SU-DHL-6 (cell line): ENCODE data around the gene VWA1.

Experiments used
- H2AFZ ChIP-seq: fragments of 200-600 bp; sonication (generic); 2 replicates; pipeline ENCODE4 v1.6.1; 2014; ENCODE audit warnings: low read depth, mild to moderate bottlenecking, moderate library complexity, mixed read lengths, antibody characterized with exemption, low read length; ENCODE audit not compliant: severe bottlenecking
- H3F3A ChIP-seq: fragments of 200-600 bp; shearing (Covaris generic); 2 replicates; pipeline ENCODE4 v1.6.0; 2016; ENCODE audit warnings: antibody characterized with exemption, mild to moderate bottlenecking; ENCODE audit not compliant: insufficient read depth
- H3K27ac ChIP-seq: fragments of 200-600 bp; sonication (generic); 2 replicates; pipeline ENCODE4 v1.5.1; 2016; ENCODE audit warnings: low read depth, mild to moderate bottlenecking, low read length, moderate library complexity, mixed read lengths
- H3K27me3 ChIP-seq: fragments of 200-600 bp; sonication (generic), shearing (Covaris generic); 2 replicates; pipeline ENCODE4 v1.6.0; 2014; ENCODE audit warnings: mild to moderate bottlenecking, low read length
- H3K36me3 ChIP-seq: fragments of 200-600 bp; sonication (generic); 2 replicates; pipeline ENCODE4 v1.6.1; 2014; ENCODE audit warnings: mild to moderate bottlenecking, low read length, mixed read lengths
- H3K4me2 ChIP-seq: fragments of 300-600, 200-600 bp; shearing (Covaris generic), sonication (generic); 2 replicates; pipeline ENCODE4 v1.6.0; 2014; ENCODE audit warnings: low read length, low read depth, mild to moderate bottlenecking; ENCODE audit not compliant: poor library complexity, severe bottlenecking
- H3K4me3 ChIP-seq: fragments of 200-600 bp; sonication (generic); 2 replicates; pipeline ENCODE4 v1.5.1; 2014; ENCODE audit warnings: antibody characterized with exemption, low read length, mild to moderate bottlenecking, mixed read lengths; ENCODE audit not compliant: insufficient read depth, poor library complexity, severe bottlenecking
- H3K79me2 ChIP-seq: fragments of 200-600 bp; sonication (generic); 2 replicates; pipeline ENCODE4 v1.6.1; 2014; ENCODE audit warnings: mild to moderate bottlenecking, low read length, moderate library complexity; ENCODE audit not compliant: insufficient read depth
- H3K9ac ChIP-seq: fragments of 200-600 bp; sonication (generic); 2 replicates; pipeline ENCODE4 v1.7.0; 2014; ENCODE audit warnings: mild to moderate bottlenecking, low read length
- H3K9me2 ChIP-seq: fragments of 200-600 bp; sonication (generic); replicated peaks from 2 replicates; pipeline ENCODE4 v1.6.1; 2014; ENCODE audit warnings: low read length; ENCODE audit not compliant: insufficient read depth
- H3K9me3 ChIP-seq: fragments of 200-600 bp; sonication (generic); 2 replicates; pipeline ENCODE4 v1.6.1; 2014; ENCODE audit warnings: low read length, mixed read lengths; ENCODE audit not compliant: insufficient read depth
- H4K20me1 ChIP-seq: fragments of 200-600 bp; sonication (generic); 2 replicates; pipeline ENCODE4 v1.6.1; 2014; ENCODE audit warnings: low read depth, mild to moderate bottlenecking, antibody characterized with exemption, low read length, moderate library complexity, mixed read lengths
- EZH2phosphoT487 ChIP-seq: fragments of 200-600 bp; sonication (generic), shearing (Covaris generic); conservative IDR thresholded peaks from 2 replicates; pipeline ENCODE4 v1.6.1; 2018; ENCODE audit warnings: mild to moderate bottlenecking, antibody characterized with exemption, low read length, moderate library complexity, mixed read lengths
- TF ChIP-seq, protein P1 (sequence below): fragments of 200-600 bp; sonication (generic); IDR thresholded peaks from one replicate; pipeline ENCODE4 v1.5.1; 2017; ENCODE audit warnings: antibody characterized with exemption, mild to moderate bottlenecking, low read length, moderate library complexity; ENCODE audit not compliant: insufficient read depth, poor library complexity, severe bottlenecking

VWA1 gene

DNA sequence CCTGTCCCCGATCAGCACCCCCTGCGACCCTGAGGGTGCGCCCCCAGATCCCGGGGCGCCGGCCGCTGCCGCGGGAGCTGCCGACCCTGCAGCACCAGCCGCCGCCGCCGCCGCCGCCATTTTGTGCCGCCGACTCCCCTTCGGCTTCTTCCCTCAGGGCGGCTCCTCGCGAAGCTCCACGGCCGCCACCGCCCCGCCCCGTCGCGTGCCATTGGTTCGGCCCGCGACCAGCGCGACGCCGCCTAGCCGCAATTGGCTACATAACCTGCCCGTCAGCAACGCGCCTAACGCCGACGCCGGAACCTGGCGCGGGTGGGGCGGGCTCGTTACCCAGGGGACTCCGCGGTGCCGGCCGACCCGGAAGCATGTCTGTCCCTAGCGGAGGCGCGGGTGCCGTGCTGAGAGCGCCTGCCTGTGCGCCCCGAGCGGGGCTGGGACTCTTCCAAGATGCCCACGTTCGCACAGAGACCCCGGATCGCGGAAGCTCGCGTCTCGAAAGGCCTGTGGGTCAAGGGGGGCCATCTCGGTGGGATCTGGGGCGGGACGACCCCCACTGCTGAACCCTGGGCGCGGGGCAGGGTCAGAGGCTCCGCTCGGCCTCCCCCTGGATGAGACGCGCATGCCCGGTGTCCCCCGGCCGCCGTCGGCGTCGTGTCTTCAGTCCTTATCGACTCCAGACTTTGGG, 36.2 kb upstream of the VWA1 start, which contains the start of gene CCNL2:
TSS of gene CCNL2 (minus strand) at position 149 of the 685 bp plus-strand sequence. CDS start at position 120, 29 bp downstream.
- H3F3A ChIP-seq = peaks cover 19% of the 10 kb centered on the region; the same call in 1 of the 2 replicates
- peaks cover 16% of the 10 kb centered on the region for H3K36me3 ChIP-seq
- peak within 1 kb of the TSS; percentile 96 for H3K9ac ChIP-seq
- H3K79me2 ChIP-seq = peaks cover 52% of the 10 kb centered on the region
- peak within 1 kb of the TSS; percentile 63 for H3K27ac ChIP-seq
- no peaks in the 10 kb centered on the region for H3K9me3 ChIP-seq
- H3K4me3 ChIP-seq = peak within 1 kb of the TSS; percentile 93
- peak within 1 kb of the TSS; percentile 81 for H3K4me2 ChIP-seq
- no peaks in the 10 kb centered on the region for H3K27me3 ChIP-seq
- no peaks in the 10 kb centered on the region; the same call in 1 of the 2 replicates for H4K20me1 ChIP-seq
- H2AFZ ChIP-seq = peak within 1 kb of the TSS; percentile 16
- H3K9me2 ChIP-seq = no peaks in the 10 kb centered on the region
- TF ChIP-seq EZH2phosphoT487 = no peak
- TF ChIP-seq, protein P1, sequence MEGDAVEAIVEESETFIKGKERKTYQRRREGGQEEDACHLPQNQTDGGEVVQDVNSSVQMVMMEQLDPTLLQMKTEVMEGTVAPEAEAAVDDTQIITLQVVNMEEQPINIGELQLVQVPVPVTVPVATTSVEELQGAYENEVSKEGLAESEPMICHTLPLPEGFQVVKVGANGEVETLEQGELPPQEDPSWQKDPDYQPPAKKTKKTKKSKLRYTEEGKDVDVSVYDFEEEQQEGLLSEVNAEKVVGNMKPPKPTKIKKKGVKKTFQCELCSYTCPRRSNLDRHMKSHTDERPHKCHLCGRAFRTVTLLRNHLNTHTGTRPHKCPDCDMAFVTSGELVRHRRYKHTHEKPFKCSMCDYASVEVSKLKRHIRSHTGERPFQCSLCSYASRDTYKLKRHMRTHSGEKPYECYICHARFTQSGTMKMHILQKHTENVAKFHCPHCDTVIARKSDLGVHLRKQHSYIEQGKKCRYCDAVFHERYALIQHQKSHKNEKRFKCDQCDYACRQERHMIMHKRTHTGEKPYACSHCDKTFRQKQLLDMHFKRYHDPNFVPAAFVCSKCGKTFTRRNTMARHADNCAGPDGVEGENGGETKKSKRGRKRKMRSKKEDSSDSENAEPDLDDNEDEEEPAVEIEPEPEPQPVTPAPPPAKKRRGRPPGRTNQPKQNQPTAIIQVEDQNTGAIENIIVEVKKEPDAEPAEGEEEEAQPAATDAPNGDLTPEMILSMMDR = no peak

DNA sequence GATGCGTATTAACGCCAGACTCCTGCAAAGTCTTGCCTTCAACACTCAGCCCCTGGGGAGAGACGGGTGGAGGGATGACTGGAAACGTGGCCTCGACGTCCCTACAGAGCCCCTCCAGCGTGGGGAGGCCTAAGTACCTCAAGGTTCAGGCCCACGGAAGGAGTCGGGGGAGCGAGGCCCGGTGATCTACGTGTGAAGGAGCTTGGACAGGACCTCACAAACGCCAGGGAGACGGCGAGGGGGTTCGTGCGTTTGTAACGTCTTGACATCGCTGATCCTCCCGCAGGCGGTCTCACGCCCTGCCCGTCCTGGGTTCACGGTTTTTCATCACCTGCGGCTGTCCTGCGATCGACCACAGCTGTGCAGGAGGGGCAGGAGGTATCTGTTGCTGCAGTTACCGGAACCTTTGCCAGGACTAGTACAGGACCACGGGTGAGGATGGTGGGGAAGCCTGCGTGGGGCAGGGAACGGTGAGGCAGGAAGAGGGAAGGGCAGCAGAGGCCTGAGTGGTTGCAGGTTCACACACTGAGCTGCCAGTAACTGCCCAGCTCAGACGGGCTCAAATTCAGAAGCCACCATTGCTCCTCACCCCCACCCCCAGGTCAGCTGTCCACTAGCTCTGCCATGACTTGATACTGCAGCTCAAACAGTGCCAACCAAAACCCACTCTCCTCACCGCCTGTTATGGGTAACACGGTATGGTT, 35.5 kb upstream of the VWA1 start:
- Histone ChIP-seq H3F3A (peaks cover 19% of the 10 kb centered on the region; the same call in 1 of the 2 replicates), H3K79me2 (peaks cover 53% of the 10 kb centered on the region), H3K4me2 (peak overlapping the region; percentile 81), H3K27ac (peak overlapping the region; percentile 63), H4K20me1 (no peaks in the 10 kb centered on the region; the same call in 1 of the 2 replicates), H3K4me3 (peak overlapping the region; percentile 93), H3K9me2 (no peaks in the 10 kb centered on the region), H3K9ac (peak overlapping the region; percentile 96), H3K9me3 (no peaks in the 10 kb centered on the region), H2AFZ (no peak overlapping the region), H3K36me3 (peaks cover 14% of the 10 kb centered on the region), H3K27me3 (no peaks in the 10 kb centered on the region)
- TF ChIP-seq, protein P1 = no peak
- no peak for TF ChIP-seq EZH2phosphoT487

DNA sequence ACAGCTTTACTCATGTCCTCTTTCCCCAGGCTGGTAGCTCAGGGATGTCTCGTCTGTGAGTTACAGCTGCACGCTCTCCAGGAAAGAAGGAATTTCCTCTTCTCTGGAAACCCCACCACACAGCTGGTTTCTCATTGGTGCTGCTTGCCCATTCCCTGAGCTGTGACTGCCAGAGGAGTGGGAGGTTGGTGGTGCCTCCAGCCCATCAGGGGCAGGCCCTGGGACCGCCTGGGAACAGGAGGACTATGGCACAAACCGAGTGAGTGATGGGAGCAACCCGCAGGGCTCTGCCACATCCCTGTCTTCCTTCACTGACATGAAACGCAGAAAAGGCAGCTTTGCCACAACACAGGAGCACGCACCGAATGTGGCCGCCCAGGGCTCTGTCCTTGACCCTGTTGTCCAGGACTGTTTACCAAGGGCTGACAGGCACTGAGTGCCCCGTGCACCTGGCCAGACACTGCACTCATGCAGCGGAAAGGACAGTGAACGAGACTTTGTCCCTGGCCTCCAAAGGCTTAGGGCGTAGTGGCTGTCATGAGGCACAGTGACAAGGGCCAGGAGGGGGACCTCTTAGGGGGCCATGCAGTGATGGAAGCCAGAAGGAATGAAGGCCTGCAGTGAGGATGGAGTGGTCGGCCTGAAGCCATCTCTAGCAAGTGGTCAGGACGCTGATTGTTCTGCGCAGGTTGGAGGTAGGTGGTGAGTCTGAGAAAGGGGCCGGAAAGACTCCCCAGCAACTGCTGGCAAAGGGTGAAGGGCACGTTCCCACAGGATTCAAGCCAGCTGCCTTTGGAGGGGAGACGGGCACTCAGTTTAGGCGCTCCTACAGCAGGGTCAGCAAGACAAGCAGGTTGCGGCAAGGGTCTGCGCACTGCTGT, 34.7 kb upstream of the VWA1 start:
- H3K27ac ChIP-seq = no peak overlapping the region
- no peaks in the 10 kb centered on the region for H3K27me3 ChIP-seq
- H2AFZ ChIP-seq = no peak overlapping the region
- peaks cover 19% of the 10 kb centered on the region; the same call in 1 of the 2 replicates for H3F3A ChIP-seq
- peak overlapping the region; percentile 93 for H3K4me3 ChIP-seq
- H3K9me3 ChIP-seq = no peaks in the 10 kb centered on the region
- H3K36me3 ChIP-seq = peaks cover 14% of the 10 kb centered on the region; the same call in 1 of the 2 replicates
- H3K4me2 ChIP-seq = peak overlapping the region; percentile 81
- H3K79me2 ChIP-seq = peaks cover 54% of the 10 kb centered on the region
- H3K9ac ChIP-seq = peak overlapping the region; percentile 96
- H4K20me1 ChIP-seq = no peaks in the 10 kb centered on the region; the same call in 1 of the 2 replicates
- no peaks in the 10 kb centered on the region for H3K9me2 ChIP-seq
- TF ChIP-seq, protein P1 = no peak
- no peak for TF ChIP-seq EZH2phosphoT487
